ENCODE measurements around the gene STON2.

STON2 gene

DNA sequence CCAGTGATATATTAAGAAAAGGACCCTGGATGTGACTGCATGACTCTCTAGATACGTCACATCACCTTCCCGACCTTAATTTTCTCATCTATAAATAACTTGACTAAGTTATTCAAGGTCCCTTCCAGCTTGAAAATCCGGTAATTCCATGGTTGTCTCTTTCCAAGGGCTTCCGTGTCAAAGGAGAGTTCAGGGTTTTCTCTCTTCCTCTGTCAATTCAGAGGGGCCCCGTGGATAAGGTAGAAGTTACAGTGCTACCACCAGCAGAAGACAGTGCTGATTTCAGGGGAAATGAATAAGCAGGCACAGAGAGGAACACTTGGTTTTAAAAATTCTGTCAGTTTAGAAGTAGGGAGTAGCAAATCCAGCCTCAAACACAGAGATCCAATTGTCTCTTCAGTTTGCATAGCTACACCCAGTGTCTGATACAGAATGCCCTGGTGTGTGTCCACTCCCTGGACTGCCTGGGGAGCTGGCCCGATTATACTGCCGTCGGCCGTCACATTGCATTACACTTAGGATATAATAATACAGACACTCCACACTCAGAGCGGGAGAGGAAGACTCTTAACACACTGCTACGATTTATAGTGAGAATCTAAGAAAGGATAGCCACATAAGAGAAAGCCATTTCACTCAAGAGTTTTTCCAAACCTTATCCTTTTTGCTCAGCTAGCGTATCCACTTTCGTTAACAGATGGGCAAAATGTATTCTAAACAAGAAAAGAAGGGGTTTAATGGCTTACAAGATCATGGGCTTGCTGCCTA lies 124.6 kb downstream of the STON2 start:
- TF ChIP-seq, protein P1, sequence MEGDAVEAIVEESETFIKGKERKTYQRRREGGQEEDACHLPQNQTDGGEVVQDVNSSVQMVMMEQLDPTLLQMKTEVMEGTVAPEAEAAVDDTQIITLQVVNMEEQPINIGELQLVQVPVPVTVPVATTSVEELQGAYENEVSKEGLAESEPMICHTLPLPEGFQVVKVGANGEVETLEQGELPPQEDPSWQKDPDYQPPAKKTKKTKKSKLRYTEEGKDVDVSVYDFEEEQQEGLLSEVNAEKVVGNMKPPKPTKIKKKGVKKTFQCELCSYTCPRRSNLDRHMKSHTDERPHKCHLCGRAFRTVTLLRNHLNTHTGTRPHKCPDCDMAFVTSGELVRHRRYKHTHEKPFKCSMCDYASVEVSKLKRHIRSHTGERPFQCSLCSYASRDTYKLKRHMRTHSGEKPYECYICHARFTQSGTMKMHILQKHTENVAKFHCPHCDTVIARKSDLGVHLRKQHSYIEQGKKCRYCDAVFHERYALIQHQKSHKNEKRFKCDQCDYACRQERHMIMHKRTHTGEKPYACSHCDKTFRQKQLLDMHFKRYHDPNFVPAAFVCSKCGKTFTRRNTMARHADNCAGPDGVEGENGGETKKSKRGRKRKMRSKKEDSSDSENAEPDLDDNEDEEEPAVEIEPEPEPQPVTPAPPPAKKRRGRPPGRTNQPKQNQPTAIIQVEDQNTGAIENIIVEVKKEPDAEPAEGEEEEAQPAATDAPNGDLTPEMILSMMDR (IDR thresholded peaks at IDR 0.05; ENCODE audit: low read depth, low read length), result no peak
- no peak for DNase-seq (ENCODE audit: extremely low read depth, low read depth)

DNA sequence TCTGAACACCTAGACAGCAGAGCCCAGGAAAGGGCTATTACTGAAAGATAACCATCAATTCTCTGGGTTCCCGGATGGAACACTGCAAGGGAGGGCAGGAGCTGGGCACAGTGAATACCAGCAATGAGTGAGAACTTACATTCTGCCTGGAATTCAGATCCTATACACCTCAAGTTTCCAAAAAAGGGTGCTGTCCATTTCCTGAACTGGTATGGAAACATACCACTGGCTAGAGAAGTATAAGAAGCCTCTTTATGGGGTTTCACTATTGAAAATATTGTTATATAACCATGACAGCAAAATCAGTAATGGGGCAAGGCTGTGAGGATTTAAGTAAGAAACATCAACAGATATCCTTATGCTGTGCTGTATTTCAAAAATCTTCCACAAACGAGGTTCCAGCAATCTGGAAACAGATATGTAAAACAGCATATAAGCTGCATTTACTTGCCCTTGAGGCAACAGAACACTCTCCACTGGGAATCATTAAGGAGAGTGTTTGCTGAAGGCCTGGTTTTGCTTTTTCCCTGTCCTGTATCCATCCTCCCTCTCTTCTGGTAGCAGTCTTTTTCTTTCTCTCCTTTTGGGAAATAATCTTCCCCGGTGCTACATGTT lies 126.1 kb downstream of the STON2 start:
- DNase-seq (ENCODE audit: extremely low read depth, low read depth), result no peak
- TF ChIP-seq, protein P1 (IDR thresholded peaks at IDR 0.05; ENCODE audit: low read depth, low read length), result no peak

DNA sequence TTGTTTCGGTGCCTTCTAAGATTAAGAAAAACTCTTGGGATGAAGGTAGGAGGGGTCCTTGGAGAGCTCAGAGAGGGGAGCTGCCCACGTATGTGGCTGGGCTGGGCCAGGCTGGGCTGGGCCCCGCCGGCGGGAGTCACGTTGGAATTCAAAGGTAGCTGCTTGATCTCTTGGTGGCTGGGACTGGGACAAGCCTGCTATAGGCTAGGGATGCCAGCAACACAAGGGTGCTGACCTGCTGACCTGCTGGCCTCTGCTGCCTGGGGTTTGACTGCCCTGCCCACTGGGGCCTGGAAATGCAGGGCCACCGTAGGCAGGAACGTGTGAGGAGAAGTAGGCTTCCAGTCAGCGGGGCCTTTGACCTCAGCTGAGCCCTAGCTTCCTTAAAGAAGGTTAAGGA lies 126.6 kb downstream of the STON2 start:
- no peak for DNase-seq (ENCODE audit: extremely low read depth, low read depth)
- TF ChIP-seq, protein P1 (IDR thresholded peaks at IDR 0.05; ENCODE audit: low read depth, low read length), result no peak

DNA sequence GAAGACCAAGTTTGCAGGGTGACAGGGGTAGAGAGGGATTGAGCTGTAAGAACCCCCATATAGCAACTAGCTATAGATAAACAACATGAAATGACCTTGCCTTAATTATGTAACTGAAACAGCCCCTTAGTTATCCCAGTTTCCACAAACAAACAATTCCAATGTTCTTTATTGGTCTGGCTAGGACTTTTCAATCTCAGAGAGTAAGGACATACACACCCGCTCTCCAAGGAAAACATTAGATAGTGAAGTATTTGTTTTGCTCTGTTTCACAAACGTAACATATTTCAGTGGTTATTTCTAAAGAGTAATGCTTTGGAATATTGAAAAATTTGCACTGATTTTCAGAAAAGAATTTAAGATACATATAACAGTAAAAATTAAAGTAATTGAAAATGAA lies 127.8 kb downstream of the STON2 start:
- TF ChIP-seq, protein P1 (IDR thresholded peaks at IDR 0.05; ENCODE audit: low read depth, low read length), result no peak
- no peak for DNase-seq (ENCODE audit: extremely low read depth, low read depth)

DNA sequence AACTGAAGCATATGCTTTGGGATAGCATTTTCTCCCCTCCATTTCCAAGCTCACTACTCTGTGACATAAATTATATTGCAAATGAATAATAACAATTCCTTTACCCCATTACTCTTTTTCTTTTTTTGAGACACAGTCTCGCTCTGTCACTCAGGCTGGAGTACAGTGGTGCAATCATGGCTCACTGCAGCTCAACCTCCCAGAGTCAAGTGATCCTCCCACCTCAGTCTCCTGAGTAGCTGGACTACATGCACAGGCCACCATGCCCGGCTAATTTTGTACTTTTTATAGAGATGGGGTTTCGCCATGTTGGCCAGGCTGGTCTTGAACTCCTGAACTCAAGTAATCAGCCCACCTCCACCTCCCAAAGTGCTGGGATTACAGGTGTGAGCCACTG lies 130.1 kb downstream of the STON2 start:
- TF ChIP-seq, protein P1 (IDR thresholded peaks at IDR 0.05; ENCODE audit: low read depth, low read length), result no peak
- no peak for DNase-seq (ENCODE audit: extremely low read depth, low read depth)

DNA sequence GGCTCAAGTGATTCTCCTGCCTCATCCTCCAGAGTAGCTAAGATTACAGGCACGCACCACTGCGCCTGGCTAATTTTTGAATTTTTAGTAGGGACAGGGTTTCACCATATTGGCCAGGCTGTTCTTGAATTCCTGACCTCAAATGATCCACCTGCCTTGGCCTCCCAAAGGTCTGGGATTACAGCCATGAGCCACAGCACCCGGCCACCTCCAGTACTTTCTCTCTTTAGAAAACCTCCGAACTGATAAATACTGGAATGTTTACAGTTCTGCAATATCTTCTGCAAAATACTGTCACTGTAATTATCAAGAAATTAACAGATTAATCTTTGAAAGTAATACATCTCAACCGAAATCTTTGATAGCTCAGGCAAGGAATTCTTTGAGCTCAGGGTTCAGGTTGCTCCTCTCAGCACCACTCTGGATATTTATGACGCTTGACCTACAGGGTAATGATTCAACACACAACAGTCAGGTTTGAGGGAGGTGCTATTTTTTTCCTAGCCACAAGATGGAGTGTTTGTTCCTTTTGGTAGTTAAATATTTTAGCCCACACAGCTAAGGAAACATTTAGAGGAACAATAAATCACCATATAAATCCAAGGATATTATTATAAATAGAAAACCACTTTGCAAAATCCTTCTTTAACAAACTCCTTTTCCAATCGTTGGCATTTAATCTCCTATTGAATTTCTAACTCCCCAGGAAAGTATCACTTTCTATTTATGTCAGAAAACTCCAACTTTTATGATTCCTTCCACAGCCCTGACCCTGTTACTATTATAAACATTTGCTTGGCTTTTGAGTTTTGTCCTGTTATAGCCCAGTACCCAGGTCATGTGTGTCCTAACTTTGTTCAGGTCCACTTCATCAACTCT lies 130.8 kb downstream of the STON2 start:
- DNase-seq (ENCODE audit: extremely low read depth, low read depth), result peak; percentile 55
- TF ChIP-seq, protein P1 (IDR thresholded peaks at IDR 0.05; ENCODE audit: low read depth, low read length), result peak; percentile 71

Measured in AG09319 (cell line).